Ovary (tissue), 9 donors: ENCODE results near the gene PLPP1. TPM values are rescaled to one million over a fixed set of nuclear protein-coding genes. Genes with fewer than 3 reads are reported as not detected.

Experiments
- DNase-seq, 5 donors: peaks; one replicate each; pipeline ENCODE4 v3.0.0-alpha.2; 2019 to 2020
- H3K27ac ChIP-seq, 2 donors: fragments of 200-600 bp; one replicate each; pipeline versions ENCODE4 v1.5.1 to v1.8.0; 2019 to 2022
- H3K27me3 ChIP-seq: fragments of 200-600 bp; one replicate; pipeline ENCODE4 v1.8.0; 2022
- H3K36me3 ChIP-seq: fragments of 200-600 bp; sonication (generic); one replicate; pipeline ENCODE4 v1.5.1; 2019
- H3K4me1 ChIP-seq: one replicate; pipeline ENCODE4 v1.8.1; 2013; ENCODE audit warnings: mild to moderate bottlenecking, moderate library complexity; ENCODE audit not compliant: insufficient read depth
- H3K4me3 ChIP-seq: fragments of 200-600 bp; sonication (generic); one replicate; pipeline ENCODE4 v1.5.1; 2017
- H3K9me3 ChIP-seq, 2 donors: fragments of 200-600 bp in 1 of 2; sonication (generic) in 1 of 2; one replicate each; pipeline versions ENCODE4 v1.5.1 to v1.8.1; 2013 to 2019; ENCODE audit warnings: mild to moderate bottlenecking in 1 of 2, moderate library complexity in 1 of 2
- EP300 ChIP-seq: sonication (generic); formaldehyde crosslinking; IDR thresholded peaks from one replicate; pipeline ENCODE4 v1.6.1; 2017; ENCODE audit warnings: antibody characterized with exemption
- POLR2A ChIP-seq: fragments of 450-650 bp; IDR thresholded peaks from one replicate; pipeline ENCODE4 v1.6.1; 2017; ENCODE audit warnings: antibody characterized with exemption, mild to moderate bottlenecking, moderate library complexity
- WGBS, 3 donors: extraction: QIAGEN DNeasy Blood & Tissue Kit in 1 of 3; methylation state at CpG; one replicate each; pipeline versions ENCODE4 v1.1.5 to v1.1.7; 2013 to 2017; 5-methylcytosine and 5-hydroxymethylcytosine counted together
- intact Hi-C, 4 donors: fragments of 100-400 bp; cut with DNase I; formaldehyde crosslinking; loops; one replicate each; pipeline versions ENCODE4 v1.11.0 to v1.15.1; 2022 to 2023
- polyA plus RNA-seq, 2 donors: library from polyadenylated mRNA; stranded (reverse); fragments of 200-250 nt in 1 of 2; fragments of 350-450 nt in 1 of 2; fragmentation: Illumina TruSeq in 1 of 2; extraction: RNeasy Lipid Tissue Mini Kit (QIAGEN cat#74804) in 1 of 2; gene quantifications; one replicate each; pipeline ENCODE4 v1.2.3, GENCODE V29; 2013 to 2014
- total RNA-seq, 7 donors: library from RNA; depleted of rRNA in 2 of 7; stranded (reverse); fragments of >200 nt in 2 of 7; fragmentation: NEBNext Ultra II Directional in 3 of 7; extraction: Animal tissue kit (Norgen Biotek cat#: 25700) in 3 of 7; gene quantifications; one replicate each; pipeline versions ENCODE4 v1.1.0 to v1.2.4, GENCODE V29; 2016 to 2023
- TF ChIP-seq, protein P1 (sequence below), 3 donors: fragments of 450-650 bp in 2 of 3; fragments of 200-600 bp in 1 of 3; IDR thresholded peaks; one replicate each; pipeline versions ENCODE4 v1.5.1 to v1.8.0; 2016 to 2022; ENCODE audit warnings: antibody characterized with exemption in 3 of 3, mild to moderate bottlenecking in 1 of 3
- donor health status: DM: no; HTN: no; CAD: no; lungs with moderate emphysema.
- donor health status: DM: no; HTN: no; CAD: no.
- donor health status: Bipolar disorder and iron deficiency.
- donor health status: DM: yes; HTN: yes; CAD: no.
- donor health status: DM: no; HTN: no; CAD: no.
- donor health status: DM: yes; HTN: yes; CAD: no.

The PLPP1 gene
- total and polyA plus RNA-seq, 9 donors = 13.5 to 136 (median 34.5) TPM

DNA sequence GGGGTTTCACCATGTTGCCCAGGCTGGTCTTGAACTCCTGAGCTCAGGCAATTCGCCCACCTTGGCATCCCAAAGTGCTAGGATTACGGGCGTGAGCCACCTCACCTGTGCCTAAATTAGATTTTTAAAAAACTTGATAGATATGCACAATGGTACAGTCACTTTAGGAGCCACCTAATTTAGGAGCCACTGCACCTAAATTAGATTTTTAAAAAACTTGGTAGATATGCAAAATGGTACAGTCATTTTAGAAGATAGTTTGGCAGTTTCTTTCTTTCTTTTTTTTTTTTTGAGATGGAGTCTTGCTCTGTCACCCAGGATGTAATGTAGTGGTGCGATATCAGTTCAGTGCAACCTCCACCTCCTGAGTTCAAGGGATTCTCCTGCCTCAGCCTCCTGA lies 37.8 kb upstream of the PLPP1 start:
- intact Hi-C loops = no loop called here
- TF ChIP-seq POLR2A (no peak), EP300 (no peak)
- TF ChIP-seq, protein P1, sequence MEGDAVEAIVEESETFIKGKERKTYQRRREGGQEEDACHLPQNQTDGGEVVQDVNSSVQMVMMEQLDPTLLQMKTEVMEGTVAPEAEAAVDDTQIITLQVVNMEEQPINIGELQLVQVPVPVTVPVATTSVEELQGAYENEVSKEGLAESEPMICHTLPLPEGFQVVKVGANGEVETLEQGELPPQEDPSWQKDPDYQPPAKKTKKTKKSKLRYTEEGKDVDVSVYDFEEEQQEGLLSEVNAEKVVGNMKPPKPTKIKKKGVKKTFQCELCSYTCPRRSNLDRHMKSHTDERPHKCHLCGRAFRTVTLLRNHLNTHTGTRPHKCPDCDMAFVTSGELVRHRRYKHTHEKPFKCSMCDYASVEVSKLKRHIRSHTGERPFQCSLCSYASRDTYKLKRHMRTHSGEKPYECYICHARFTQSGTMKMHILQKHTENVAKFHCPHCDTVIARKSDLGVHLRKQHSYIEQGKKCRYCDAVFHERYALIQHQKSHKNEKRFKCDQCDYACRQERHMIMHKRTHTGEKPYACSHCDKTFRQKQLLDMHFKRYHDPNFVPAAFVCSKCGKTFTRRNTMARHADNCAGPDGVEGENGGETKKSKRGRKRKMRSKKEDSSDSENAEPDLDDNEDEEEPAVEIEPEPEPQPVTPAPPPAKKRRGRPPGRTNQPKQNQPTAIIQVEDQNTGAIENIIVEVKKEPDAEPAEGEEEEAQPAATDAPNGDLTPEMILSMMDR (IDR thresholded peaks at IDR 0.05) = no peak
- H3K27ac ChIP-seq = no peak overlapping the region
- no peak for DNase-seq
- H3K27me3 ChIP-seq = no peaks in the 10 kb centered on the region
- H3K4me3 ChIP-seq = no peak overlapping the region
- 96 to 100% (median 98%) methylated on average over 4 of the region's 4 CpGs for WGBS, 3 donors
- H3K4me1 ChIP-seq = peaks cover 4% of the 10 kb centered on the region
- no peaks in the 10 kb centered on the region for H3K36me3 ChIP-seq
- H3K9me3 ChIP-seq = no peaks in the 10 kb centered on the region

GRCh38 chr5:55572020-55572419 lies 37.3 kb upstream of the PLPP1 start:
- Histone ChIP-seq H3K4me1 (peaks cover 3% of the 10 kb centered on the region), H3K9me3 (no peaks in the 10 kb centered on the region), H3K27me3 (no peaks in the 10 kb centered on the region), H3K4me3 (no peak overlapping the region), H3K36me3 (no peaks in the 10 kb centered on the region), H3K27ac (no peak overlapping the region)
- no peak for DNase-seq
- TF ChIP-seq POLR2A (no peak), EP300 (no peak)
- TF ChIP-seq, protein P1 (IDR thresholded peaks at IDR 0.05) = no peak
- intact Hi-C loops = no loop called here

- Histone ChIP-seq H3K27me3 (no peaks in the 10 kb centered on the region), H3K4me3 (no peak overlapping the region), H3K9me3 (no peaks in the 10 kb centered on the region), H3K27ac (no peak overlapping the region), H3K4me1 (no peaks in the 10 kb centered on the region), H3K36me3 (no peaks in the 10 kb centered on the region)
- intact Hi-C loops = loop anchor here in 1 of 4 donors (2.0 kb wide), 1 partner anchor 28 kb away; no protein-coding TSS in a partner anchor
- TF ChIP-seq EP300 (no peak), POLR2A (no peak)
- TF ChIP-seq, protein P1 (IDR thresholded peaks at IDR 0.05) = no peak
- 90 to 95% (median 94%) methylated on average over 4 of the region's 4 CpGs for WGBS, 3 donors
- DNase-seq = no peak
Observed at GRCh38 chr5:55570570-55570969, 35.8 kb upstream of the PLPP1 start.

GRCh38 chr5:55570026-55570425 lies 35.3 kb upstream of the PLPP1 start:
- no peaks in the 10 kb centered on the region for H3K9me3 ChIP-seq
- H3K27me3 ChIP-seq = no peaks in the 10 kb centered on the region
- WGBS, 3 donors = 61 to 80% (median 74%) methylated on average over 2 of the region's 2 CpGs
- TF ChIP-seq POLR2A = no peak
- TF ChIP-seq, protein P1 (IDR thresholded peaks at IDR 0.05) = no peak
- TF ChIP-seq EP300 = no peak
- H3K4me1 ChIP-seq = no peaks in the 10 kb centered on the region
- intact Hi-C loops = loop anchor here in 1 of 4 donors (2.0 kb wide), 1 partner anchor 29 kb away; no protein-coding TSS in a partner anchor
- H3K27ac ChIP-seq = no peak overlapping the region
- no peak overlapping the region for H3K4me3 ChIP-seq
- no peaks in the 10 kb centered on the region for H3K36me3 ChIP-seq
- no peak for DNase-seq

DNA sequence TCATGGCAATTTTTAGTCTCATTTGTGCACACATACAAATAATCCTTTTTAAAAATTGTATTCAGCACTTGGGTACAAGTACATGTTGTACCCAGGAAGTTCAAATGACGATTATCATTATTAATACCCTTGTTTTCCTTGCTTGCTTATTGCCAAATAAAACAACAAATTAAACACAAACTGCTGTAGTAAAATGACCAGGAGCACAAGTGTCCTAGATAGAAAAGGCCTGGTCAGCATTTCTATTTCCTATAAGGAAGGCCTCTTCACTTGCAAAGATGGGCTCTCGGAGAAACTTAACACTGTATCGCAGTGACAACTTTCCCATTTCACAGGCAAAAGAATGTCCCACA lies 34.7 kb upstream of the PLPP1 start:
- no peaks in the 10 kb centered on the region for H3K4me1 ChIP-seq
- DNase-seq = no peak
- no peak overlapping the region for H3K4me3 ChIP-seq
- H3K27me3 ChIP-seq = no peaks in the 10 kb centered on the region
- H3K36me3 ChIP-seq = no peaks in the 10 kb centered on the region
- H3K27ac ChIP-seq = no peak overlapping the region
- intact Hi-C loops = no loop called here
- no peaks in the 10 kb centered on the region for H3K9me3 ChIP-seq
- TF ChIP-seq POLR2A (no peak), EP300 (no peak)
- TF ChIP-seq, protein P1 (IDR thresholded peaks at IDR 0.05) = no peak
- 83 to 90% (median 84%) methylated on average over 3 of the region's 3 CpGs for WGBS, 3 donors
